ENCODE data around the gene CEACAM20. TPM values are rescaled to one million over a fixed set of nuclear protein-coding genes. Genes with fewer than 3 reads are reported as not detected.

CEACAM20 gene
- polyA plus RNA-seq, 3 donors: not detected

DNA sequence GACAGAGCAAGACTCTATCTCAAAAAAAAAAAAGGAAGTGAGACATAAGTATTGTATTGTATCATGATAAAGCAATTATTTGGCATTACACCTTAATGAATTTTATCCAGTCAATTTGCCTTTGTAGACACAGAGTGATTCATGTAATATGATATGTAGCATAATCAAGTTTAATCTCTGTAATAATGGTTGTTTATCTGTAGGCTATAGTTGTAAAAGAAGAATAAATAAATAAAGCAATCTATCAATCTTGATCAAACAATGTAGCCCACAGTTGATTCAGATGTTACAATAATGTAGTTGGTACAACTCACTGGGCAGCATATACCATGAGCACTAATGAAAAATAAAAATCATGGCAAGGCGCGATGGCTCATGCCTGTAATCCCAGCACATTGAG, 28.5 kb upstream of the CEACAM20 start:
- H3K4me3 ChIP-seq (replicated peaks in 1 of 3; ENCODE audit: low read depth in 2 of 3, low read length in 3 of 3): no peak overlapping the region
- no peak overlapping the region for H3K27ac ChIP-seq (ENCODE audit: low read depth in 1 of 2, low read length in 2 of 2)
- H3K4me3 Mint-ChIP-seq: no peak overlapping the region
- peaks cover 3 to 20% (median 8%) of the 10 kb centered on the region in 3 donors for H3K27me3 Mint-ChIP-seq (ENCODE audit: low read depth in 3 of 3)
- no peak overlapping the region for H2AFZ ChIP-seq (ENCODE audit: insufficient read depth, low read depth, low read length, poor library complexity, severe bottlenecking)
- 80% methylated on average over 1 of the region's 2 CpGs for WGBS (ENCODE audit: insufficient coverage)
- H3K36me3 Mint-ChIP-seq: no peaks in the 10 kb centered on the region
- no peak overlapping the region for H3K4me2 ChIP-seq (replicated peaks; ENCODE audit: extremely low read depth, low read length, poor library complexity, severe bottlenecking)
- no peaks in the 10 kb centered on the region for H4K20me1 ChIP-seq (ENCODE audit: insufficient read depth, low read length)
- no peaks in the 10 kb centered on the region for H3K36me3 ChIP-seq (replicated peaks in 1 of 2; ENCODE audit: control insufficient read depth in 1 of 2, insufficient read depth in 2 of 2, low read length in 2 of 2)
- DNase-seq: no peak
- no peaks in the 10 kb centered on the region for H3K79me2 ChIP-seq (ENCODE audit: insufficient read depth, low read length)
- no peak overlapping the region for H3K9ac ChIP-seq (ENCODE audit: insufficient read depth, low read length, poor library complexity, severe bottlenecking)
- TF ChIP-seq, protein P1, sequence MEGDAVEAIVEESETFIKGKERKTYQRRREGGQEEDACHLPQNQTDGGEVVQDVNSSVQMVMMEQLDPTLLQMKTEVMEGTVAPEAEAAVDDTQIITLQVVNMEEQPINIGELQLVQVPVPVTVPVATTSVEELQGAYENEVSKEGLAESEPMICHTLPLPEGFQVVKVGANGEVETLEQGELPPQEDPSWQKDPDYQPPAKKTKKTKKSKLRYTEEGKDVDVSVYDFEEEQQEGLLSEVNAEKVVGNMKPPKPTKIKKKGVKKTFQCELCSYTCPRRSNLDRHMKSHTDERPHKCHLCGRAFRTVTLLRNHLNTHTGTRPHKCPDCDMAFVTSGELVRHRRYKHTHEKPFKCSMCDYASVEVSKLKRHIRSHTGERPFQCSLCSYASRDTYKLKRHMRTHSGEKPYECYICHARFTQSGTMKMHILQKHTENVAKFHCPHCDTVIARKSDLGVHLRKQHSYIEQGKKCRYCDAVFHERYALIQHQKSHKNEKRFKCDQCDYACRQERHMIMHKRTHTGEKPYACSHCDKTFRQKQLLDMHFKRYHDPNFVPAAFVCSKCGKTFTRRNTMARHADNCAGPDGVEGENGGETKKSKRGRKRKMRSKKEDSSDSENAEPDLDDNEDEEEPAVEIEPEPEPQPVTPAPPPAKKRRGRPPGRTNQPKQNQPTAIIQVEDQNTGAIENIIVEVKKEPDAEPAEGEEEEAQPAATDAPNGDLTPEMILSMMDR (IDR thresholded peaks at IDR 0.05): no peak
- peaks cover 0 to 5% (median 1%) of the 10 kb centered on the region in 7 donors for H3K9me3 Mint-ChIP-seq
- H3K27ac Mint-ChIP-seq: no peak overlapping the region
- H3K4me1 Mint-ChIP-seq: no peaks in the 10 kb centered on the region
- no peaks in the 10 kb centered on the region for H3K9me3 ChIP-seq (replicated peaks in 1 of 2; ENCODE audit: control insufficient read depth in 1 of 2, insufficient read depth in 1 of 2, low read length in 2 of 2)
- intact Hi-C loops (cut with micrococcal nuclease): no loop called here
- H3K27me3 ChIP-seq (ENCODE audit: control insufficient read depth in 2 of 2, insufficient read depth in 2 of 2, low read length in 2 of 2): no peaks in the 10 kb centered on the region
- no peaks in the 10 kb centered on the region for H3K4me1 ChIP-seq (ENCODE audit: control insufficient read depth in 1 of 2, insufficient read depth in 2 of 2, low read length in 2 of 2)

DNA sequence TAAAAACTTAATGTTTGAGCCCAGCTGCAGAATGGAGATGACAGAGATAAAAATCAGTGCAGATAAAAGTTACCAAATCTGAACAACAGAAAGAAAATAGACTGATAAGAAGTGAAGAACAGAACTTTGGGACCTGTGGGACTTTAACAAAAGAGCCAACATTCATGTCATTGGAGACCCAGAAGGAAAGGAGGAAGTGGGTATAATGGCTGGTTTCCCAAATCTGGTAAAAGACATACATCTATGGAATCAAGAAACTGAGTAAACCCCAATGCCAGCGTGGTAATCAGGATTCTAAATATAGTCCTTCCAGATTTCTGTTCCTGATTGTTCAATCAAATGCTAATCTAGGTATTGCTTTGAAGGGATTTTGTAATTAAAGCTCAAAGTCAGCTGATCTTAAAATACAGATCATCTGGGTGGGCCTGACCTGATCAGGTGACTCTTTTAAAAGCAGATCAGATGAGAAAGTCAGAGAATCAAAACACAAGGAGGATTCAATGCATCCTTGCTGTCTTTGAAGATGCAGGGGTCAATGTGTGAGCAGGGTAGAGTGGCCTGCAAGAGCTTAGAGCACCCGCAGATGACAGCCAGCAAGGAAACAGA, 25.3 kb upstream of the CEACAM20 start:
- H2AFZ ChIP-seq (ENCODE audit: insufficient read depth, low read depth, low read length, poor library complexity, severe bottlenecking): no peak overlapping the region
- Mint-ChIP-seq H3K4me1 (no peaks in the 10 kb centered on the region), H3K4me3 (no peak overlapping the region), H3K9me3 (peaks cover 0 to 6% (median 0%) of the 10 kb centered on the region in 7 donors), H3K27me3 (ENCODE audit: low read depth in 3 of 3) (peaks cover 3 to 12% (median 6%) of the 10 kb centered on the region in 3 donors), H3K27ac (no peak overlapping the region), H3K36me3 (no peaks in the 10 kb centered on the region)
- WGBS (ENCODE audit: insufficient coverage): no CpG with 5 or more reads among the region's 2 CpGs
- intact Hi-C loops (cut with micrococcal nuclease): no loop called here
- no peaks in the 10 kb centered on the region for H3K27me3 ChIP-seq (ENCODE audit: control insufficient read depth in 2 of 2, insufficient read depth in 2 of 2, low read length in 2 of 2)
- H3K79me2 ChIP-seq (ENCODE audit: insufficient read depth, low read length): no peaks in the 10 kb centered on the region
- TF ChIP-seq, protein P1 (IDR thresholded peaks at IDR 0.05): no peak
- DNase-seq: no peak
- H3K36me3 ChIP-seq (replicated peaks in 1 of 2; ENCODE audit: control insufficient read depth in 1 of 2, insufficient read depth in 2 of 2, low read length in 2 of 2): no peaks in the 10 kb centered on the region
- no peak overlapping the region for H3K4me2 ChIP-seq (replicated peaks; ENCODE audit: extremely low read depth, low read length, poor library complexity, severe bottlenecking)
- H3K9ac ChIP-seq (ENCODE audit: insufficient read depth, low read length, poor library complexity, severe bottlenecking): no peak overlapping the region
- H3K4me3 ChIP-seq (replicated peaks in 1 of 3; ENCODE audit: low read depth in 2 of 3, low read length in 3 of 3): no peak overlapping the region
- no peaks in the 10 kb centered on the region for H3K4me1 ChIP-seq (ENCODE audit: control insufficient read depth in 1 of 2, insufficient read depth in 2 of 2, low read length in 2 of 2)
- H3K9me3 ChIP-seq (replicated peaks in 1 of 2; ENCODE audit: control insufficient read depth in 1 of 2, insufficient read depth in 1 of 2, low read length in 2 of 2): no peaks in the 10 kb centered on the region
- H3K27ac ChIP-seq (ENCODE audit: low read depth in 1 of 2, low read length in 2 of 2): no peak overlapping the region
- H4K20me1 ChIP-seq (ENCODE audit: insufficient read depth, low read length): no peaks in the 10 kb centered on the region
